PC-9 (cell line): ENCODE data around the gene CHIT1. TPM values are rescaled to one million over a fixed set of nuclear protein-coding genes. Genes with fewer than 3 reads are reported as not detected.

Experiments used
- BruUV-seq: library from RNA; stranded (reverse); fragments of 400-500 nt; replicated peaks from 2 replicates; lab custom pipeline; 2021; lab: Mats Ljungman, UMichigan
- CTCF ChIA-PET: fragments of 300-600 bp; sonication (Branson Sonifier 250); formaldehyde crosslinking; loops from one replicate; lab custom pipeline; 2022; ENCODE audit warnings: antibody characterized with exemption; lab: Charles Lee
- POLR2A ChIA-PET: fragments of 300-600 bp; sonication (Branson Sonifier 250); formaldehyde crosslinking; loops from one replicate; lab custom pipeline; 2022; ENCODE audit warnings: antibody characterized with exemption; ENCODE audit not compliant: unreplicated experiment; lab: Charles Lee
- DNase-seq, 2 experiments: peaks; one replicate each; pipeline versions ENCODE4 v3.0.0 to v3.0.0-alpha.2; 2015 to 2022; ENCODE audit warnings: mixed read lengths in 1 of 2
- H2AFZ ChIP-seq: fragments of 200-600 bp; sonication (generic); 2 replicates; pipeline ENCODE4 v1.8.1; 2017; ENCODE audit warnings: antibody characterized with exemption
- H3F3A ChIP-seq: fragments of 200-600 bp; sonication (generic); 2 replicates; pipeline ENCODE4 v1.8.1; 2017; ENCODE audit warnings: antibody characterized with exemption, mild to moderate bottlenecking, low read depth; ENCODE audit not compliant: insufficient read depth
- H3K27ac ChIP-seq: fragments of 200-600 bp; sonication (generic); 2 replicates; pipeline ENCODE4 v1.6.1; 2016; ENCODE audit warnings: mixed run types
- H3K27me3 ChIP-seq: fragments of 200-600 bp; sonication (generic); 2 replicates; pipeline ENCODE4 v1.6.1; 2016; ENCODE audit warnings: low read depth, mixed run types; ENCODE audit not compliant: insufficient read depth
- H3K36me3 ChIP-seq: fragments of 200-600 bp; sonication (generic); 2 replicates; pipeline ENCODE4 v1.6.1; 2016; ENCODE audit warnings: low read depth, mixed run types
- H3K4me1 ChIP-seq: fragments of 200-600 bp; sonication (generic); replicated peaks from 2 replicates; pipeline ENCODE4 v1.6.1; 2016; ENCODE audit warnings: mixed run types; ENCODE audit not compliant: insufficient read depth
- H3K4me2 ChIP-seq: fragments of 200-600 bp; sonication (generic); 2 replicates; pipeline ENCODE4 v1.6.1; 2017; ENCODE audit warnings: mixed run types
- H3K4me3 ChIP-seq: fragments of 200-600 bp; sonication (generic); 2 replicates; pipeline ENCODE4 v1.6.1; 2016; ENCODE audit warnings: mixed run types
- H3K79me2 ChIP-seq: fragments of 200-600 bp; sonication (generic); 2 replicates; pipeline ENCODE4 v1.6.1; 2017; ENCODE audit warnings: low read depth, mixed run types
- H3K9me2 ChIP-seq: fragments of 200-600 bp; sonication (generic); 2 replicates; pipeline ENCODE4 v1.8.1; 2017; ENCODE audit warnings: mild to moderate bottlenecking; ENCODE audit not compliant: insufficient read depth
- H3K9me3 ChIP-seq: fragments of 200-600 bp; sonication (generic); 2 replicates; pipeline ENCODE4 v1.8.1; 2016; ENCODE audit warnings: low read depth; ENCODE audit not compliant: insufficient read depth
- H4K20me1 ChIP-seq: fragments of 200-600 bp; sonication (generic); 2 replicates; pipeline ENCODE4 v1.8.1; 2017; ENCODE audit not compliant: insufficient read depth
- CTCF ChIP-seq: fragments of 200-600 bp; sonication (generic); conservative IDR thresholded peaks from 2 replicates; pipeline ENCODE4 v1.6.1; 2017; ENCODE audit warnings: mixed run types, antibody characterized with exemption, mild to moderate bottlenecking, moderate library complexity
- EZH2 ChIP-seq: fragments of 200-600 bp; sonication (generic); IDR thresholded peaks from 2 replicates; pipeline ENCODE4 v1.8.0; 2017; ENCODE audit warnings: antibody characterized with exemption, low read depth
- intact Hi-C: fragments of 100-400 bp; cut with micrococcal nuclease; formaldehyde crosslinking; loops from one replicate; pipeline ENCODE4 v1.10.0; 2022; ENCODE audit not compliant: unreplicated experiment
- total RNA-seq: library from RNA; stranded (reverse); gene quantifications from 2 replicates; pipeline ENCODE4 v1.2.3, GENCODE V29; 2021

The CHIT1 gene
- total RNA-seq, 1 experiment from 2014 or later, result not detected

GRCh38 chr1:203214871-203215270 is 14.6 kb downstream of the CHIT1 start:
- Histone ChIP-seq H3K27me3 (peaks cover 10% of the 10 kb centered on the region; the same call in 1 of the 2 replicates), H4K20me1 (no peaks in the 10 kb centered on the region), H3K9me2 (no peaks in the 10 kb centered on the region), H3K9me3 (no peaks in the 10 kb centered on the region), H3F3A (no peaks in the 10 kb centered on the region), H2AFZ (no peak overlapping the region), H3K36me3 (no peaks in the 10 kb centered on the region), H3K4me2 (no peak overlapping the region), H3K4me3 (no peak overlapping the region), H3K79me2 (no peaks in the 10 kb centered on the region), H3K4me1 (no peaks in the 10 kb centered on the region), H3K27ac (no peak overlapping the region)
- intact Hi-C loops, result no loop called here
- ChIA-PET POLR2A (no interaction called here), CTCF (interaction anchor here (0.6 kb wide), 1 partner anchor 98 kb away, joined by 3 read pairs; no protein-coding TSS in a partner anchor)
- no peak for TF ChIP-seq EZH2
- no peak for TF ChIP-seq CTCF
- no peak for DNase-seq
- no TSS peak for BruUV-seq

GRCh38 chr1:203213126-203213525 is 16.3 kb downstream of the CHIT1 start:
- Histone ChIP-seq H4K20me1 (no peaks in the 10 kb centered on the region), H2AFZ (no peak overlapping the region), H3K79me2 (no peaks in the 10 kb centered on the region), H3K27me3 (0 out of 2 replicates have a peak, but pooled peaks cover 4% of the 10 kb centered on the region), H3K36me3 (no peaks in the 10 kb centered on the region), H3F3A (no peaks in the 10 kb centered on the region), H3K4me3 (no peak overlapping the region), H3K4me2 (no peak overlapping the region), H3K9me3 (no peaks in the 10 kb centered on the region), H3K4me1 (no peaks in the 10 kb centered on the region), H3K27ac (no peak overlapping the region), H3K9me2 (no peaks in the 10 kb centered on the region)
- no TSS peak for BruUV-seq
- no peak for DNase-seq
- ChIA-PET CTCF (no interaction called here), POLR2A (no interaction called here)
- intact Hi-C loops, result no loop called here
- no peak for TF ChIP-seq CTCF
- TF ChIP-seq EZH2, result no peak

- no peak for TF ChIP-seq EZH2
- TF ChIP-seq CTCF, result no peak
- Histone ChIP-seq H4K20me1 (no peaks in the 10 kb centered on the region), H2AFZ (no peak overlapping the region), H3K27me3 (no peaks in the 10 kb centered on the region), H3K4me2 (no peak overlapping the region), H3K27ac (no peak overlapping the region), H3K9me3 (no peaks in the 10 kb centered on the region), H3K4me3 (no peak overlapping the region), H3K36me3 (no peaks in the 10 kb centered on the region), H3K4me1 (no peaks in the 10 kb centered on the region), H3F3A (no peaks in the 10 kb centered on the region), H3K79me2 (no peaks in the 10 kb centered on the region), H3K9me2 (no peaks in the 10 kb centered on the region)
- ChIA-PET CTCF (no interaction called here), POLR2A (no interaction called here)
- intact Hi-C loops, result no loop called here
- BruUV-seq, result no TSS peak
- DNase-seq, result no peak
These were observed 17.7 kb downstream of the CHIT1 start for GRCh38 chr1:203211812-203212211.
